AG08396 (cell line): ENCODE measurements around the gene IFRD2.

Experiments used
- DNase-seq: peaks from one replicate; pipeline ENCODE4 v3.0.0; 2012; ENCODE audit warnings: low spot score, mixed read lengths

The IFRD2 gene

GRCh38 chr3:50292159-50293078 lies at the start of gene IFRD2:
TSS of gene IFRD2 (minus strand) at chr3:50292429. CDS start at chr3:50292274, 155 bp downstream.
- peak; percentile 97 for DNase-seq

GRCh38 chr3:50341537-50341936 lies 49.3 kb upstream of the IFRD2 start:
- no peak for DNase-seq

GRCh38 chr3:50340448-50341329 lies 48.5 kb upstream of the IFRD2 start, which contains the start of gene RASSF1:
TSS of gene RASSF1 (minus strand) at chr3:50340836. CDS start at chr3:50340805, 31 bp downstream.
- peak; percentile 79 for DNase-seq

GRCh38 chr3:50340147-50340447 lies 47.9 kb upstream of the IFRD2 start:
- DNase-seq, result no peak

- peak; percentile 63 for DNase-seq
Measured at GRCh38 chr3:50339485-50340146, 47.4 kb upstream of the IFRD2 start.

- no peak for DNase-seq
Measured at GRCh38 chr3:50338965-50339364, 46.7 kb upstream of the IFRD2 start.

- DNase-seq, result peak; percentile 99
Measured at GRCh38 chr3:50337175-50337861, 45.1 kb upstream of the IFRD2 start.

- DNase-seq, result no peak
Measured at GRCh38 chr3:50336452-50337174, 44.4 kb upstream of the IFRD2 start.

GRCh38 chr3:50334339-50335075 lies 42.3 kb upstream of the IFRD2 start:
- DNase-seq, result no peak

GRCh38 chr3:50333744-50334328 lies 41.6 kb upstream of the IFRD2 start:
- no peak for DNase-seq

- DNase-seq, result no peak
Measured at GRCh38 chr3:50331364-50331907, 39.2 kb upstream of the IFRD2 start.

GRCh38 chr3:50330330-50330729 lies 38.1 kb upstream of the IFRD2 start:
- DNase-seq, result no peak

- peak; percentile 98 for DNase-seq
Measured at GRCh38 chr3:50327943-50328691, 35.9 kb upstream of the IFRD2 start, which contains the start of gene TUSC2. TSS of gene TUSC2 (minus strand) at chr3:50328223. CDS start at chr3:50328099, 124 bp downstream.

- no peak for DNase-seq
Measured at GRCh38 chr3:50327129-50327528, 34.9 kb upstream of the IFRD2 start.

GRCh38 chr3:50326182-50326541 lies 33.9 kb upstream of the IFRD2 start:
- DNase-seq, result no peak

- DNase-seq, result no peak
Measured at GRCh38 chr3:50325497-50326181, 33.4 kb upstream of the IFRD2 start.

- DNase-seq, result no peak
Measured at GRCh38 chr3:50325113-50325480, 32.9 kb upstream of the IFRD2 start.
